Stimulated activated CD8-positive, alpha-beta memory T cell treated with anti-CD3 and anti-CD28 coated beads, Interleukin-7, amount 100 ng/mL, for 24 hours (primary cell): Measurements from ENCODE around the gene PHLDA1.
A peak's percentile ranks its signal among the peaks of the same experiment; 100 is the strongest.

Experiments used
- DNase-seq: peaks from one replicate; pipeline ENCODE4 v3.0.0-alpha.2; 2020; ENCODE audit warnings: low read depth

Gene PHLDA1

GRCh38 chr12:76037130-76038103, 5.8 kb upstream of the PHLDA1 start:
- DNase-seq, result no peak

GRCh38 chr12:76035045-76035444, 3.5 kb upstream of the PHLDA1 start:
- DNase-seq, result no peak

GRCh38 chr12:76033081-76034011, 1.8 kb upstream of the PHLDA1 start:
- no peak for DNase-seq

- DNase-seq, result no peak
Observed at GRCh38 chr12:76032043-76032981, 736 bp upstream of the PHLDA1 start.

GRCh38 chr12:76031081-76031413, 529 bp downstream of the PHLDA1 start:
- no peak for DNase-seq

GRCh38 chr12:76030341-76031080, 1.1 kb downstream of the PHLDA1 start:
- DNase-seq, result peak; percentile 32

- DNase-seq, result no peak
Observed at GRCh38 chr12:76029982-76030340, 1.6 kb downstream of the PHLDA1 start.

- DNase-seq, result no peak
Observed at GRCh38 chr12:76028571-76029277, 2.9 kb downstream of the PHLDA1 start.

- no peak for DNase-seq
Observed at GRCh38 chr12:76026643-76027063, 4.9 kb downstream of the PHLDA1 start.

- DNase-seq, result no peak
Observed at GRCh38 chr12:76025601-76026575, 5.7 kb downstream of the PHLDA1 start.

GRCh38 chr12:76024942-76025600, 6.5 kb downstream of the PHLDA1 start:
- no peak for DNase-seq

- DNase-seq, result no peak
Observed at GRCh38 chr12:76024102-76024781, 7.3 kb downstream of the PHLDA1 start.

- no peak for DNase-seq
Observed at GRCh38 chr12:76023069-76023690, 8.4 kb downstream of the PHLDA1 start.

GRCh38 chr12:76022506-76022905, 9.1 kb downstream of the PHLDA1 start:
- no peak for DNase-seq

- peak; percentile 30 for DNase-seq
Observed at GRCh38 chr12:76020731-76021672, 10.6 kb downstream of the PHLDA1 start.

- DNase-seq, result peak; percentile 53
Observed at GRCh38 chr12:76020281-76020680, 11.3 kb downstream of the PHLDA1 start.
